DOHH2 (cell line): ENCODE measurements around the gene HSD3B7.

Experiments
- H3F3A ChIP-seq: fragments of 200-600 bp; sonication (generic), shearing (Covaris generic); 2 replicates; pipeline ENCODE4 v1.6.0; 2016; ENCODE audit warnings: antibody characterized with exemption, mild to moderate bottlenecking; ENCODE audit not compliant: control insufficient read depth, insufficient read depth
- H3K27ac ChIP-seq: fragments of 200-600 bp; sonication (generic); 2 replicates; pipeline ENCODE4 v1.5.1; 2014; ENCODE audit warnings: low read depth, mild to moderate bottlenecking, low read length, moderate library complexity
- H3K27me3 ChIP-seq: fragments of 200-600 bp; sonication (generic); 2 replicates; pipeline ENCODE4 v1.6.1; 2014; ENCODE audit warnings: mild to moderate bottlenecking, low read length, mixed read lengths; ENCODE audit not compliant: control insufficient read depth
- H3K36me3 ChIP-seq: fragments of 200-600 bp; sonication (generic); 2 replicates; pipeline ENCODE4 v1.6.1; 2014; ENCODE audit warnings: mild to moderate bottlenecking, low read length, moderate library complexity, mixed read lengths; ENCODE audit not compliant: control insufficient read depth
- H3K4me1 ChIP-seq: fragments of 200-600 bp; sonication (generic); 2 replicates; pipeline ENCODE4 v1.6.1; 2014; ENCODE audit warnings: mild to moderate bottlenecking, low read length, mixed read lengths; ENCODE audit not compliant: control insufficient read depth
- H3K4me2 ChIP-seq: fragments of 200-600 bp; sonication (generic); 2 replicates; pipeline ENCODE4 v1.6.0; 2014; ENCODE audit warnings: mild to moderate bottlenecking, low read length, moderate library complexity
- H3K4me3 ChIP-seq: fragments of 200-600 bp; sonication (generic); 2 replicates; pipeline ENCODE4 v1.5.1; 2014; ENCODE audit warnings: mild to moderate bottlenecking, low read length, mixed read lengths
- H3K79me2 ChIP-seq: fragments of 200-600 bp; sonication (generic); 2 replicates; pipeline ENCODE4 v1.6.1; 2014; ENCODE audit warnings: mild to moderate bottlenecking, low read length, mixed read lengths; ENCODE audit not compliant: control insufficient read depth
- H3K9me2 ChIP-seq: fragments of 200-600 bp; sonication (generic); replicated peaks from 2 replicates; pipeline ENCODE4 v1.6.1; 2014; ENCODE audit warnings: mild to moderate bottlenecking, low read length, mixed read lengths; ENCODE audit not compliant: control insufficient read depth
- H3K9me3 ChIP-seq: fragments of 200-600 bp; sonication (generic); 2 replicates; pipeline ENCODE4 v1.6.1; 2014; ENCODE audit warnings: antibody characterized with exemption, low read length, mixed read lengths; ENCODE audit not compliant: control insufficient read depth, insufficient read depth
- H4K20me1 ChIP-seq: fragments of 200-600 bp; sonication (generic); 2 replicates; pipeline ENCODE4 v1.6.0; 2014; ENCODE audit warnings: low read depth, mild to moderate bottlenecking, antibody characterized with exemption, low read length, moderate library complexity; ENCODE audit not compliant: control insufficient read depth, insufficient read depth
- CTCF ChIP-seq: fragments of 200-600 bp; sonication (generic); IDR thresholded peaks from one replicate; pipeline ENCODE4 v1.5.1; 2014; ENCODE audit warnings: antibody characterized with exemption, mild to moderate bottlenecking, low read depth, low read length; ENCODE audit not compliant: poor library complexity, severe bottlenecking
- EZH2phosphoT487 ChIP-seq: fragments of 200-600 bp; sonication (generic); IDR thresholded peaks from 2 replicates; pipeline ENCODE4 v1.6.1; 2017; ENCODE audit warnings: borderline replicate concordance, mild to moderate bottlenecking, antibody characterized with exemption, low read length, moderate library complexity, mixed read lengths

The HSD3B7 gene

GRCh38 chr16:30996985-30997724, 12.1 kb downstream of the HSD3B7 start:
- Histone ChIP-seq H3K4me3 (peak overlapping the region; percentile 72), H3K9me3 (no peaks in the 10 kb centered on the region), H3K4me1 (peaks cover 7% of the 10 kb centered on the region), H3K79me2 (no peaks in the 10 kb centered on the region), H3K4me2 (peak overlapping the region; percentile 91), H3K36me3 (no peaks in the 10 kb centered on the region), H3K9me2 (no peaks in the 10 kb centered on the region), H3K27me3 (peaks cover 9% of the 10 kb centered on the region), H4K20me1 (no peaks in the 10 kb centered on the region), H3K27ac (no peak overlapping the region), H3F3A (no peaks in the 10 kb centered on the region)
- no peak for TF ChIP-seq CTCF
- no peak for TF ChIP-seq EZH2phosphoT487

- H3K27me3 ChIP-seq = peaks cover 9% of the 10 kb centered on the region
- H3K27ac ChIP-seq = no peak overlapping the region
- no peaks in the 10 kb centered on the region for H3K36me3 ChIP-seq
- peaks cover 7% of the 10 kb centered on the region for H3K4me1 ChIP-seq
- no peaks in the 10 kb centered on the region for H3K79me2 ChIP-seq
- H3K9me3 ChIP-seq = no peaks in the 10 kb centered on the region
- TF ChIP-seq EZH2phosphoT487 = no peak
- no peaks in the 10 kb centered on the region for H3F3A ChIP-seq
- no peak overlapping the region for H3K4me3 ChIP-seq
- no peaks in the 10 kb centered on the region for H4K20me1 ChIP-seq
- H3K9me2 ChIP-seq = no peaks in the 10 kb centered on the region
- no peak overlapping the region for H3K4me2 ChIP-seq
Measured at GRCh38 chr16:30997725-30998711, 13.0 kb downstream of the HSD3B7 start.

- no peaks in the 10 kb centered on the region for H3K9me3 ChIP-seq
- no peaks in the 10 kb centered on the region for H3F3A ChIP-seq
- H3K4me3 ChIP-seq = no peak overlapping the region
- no peaks in the 10 kb centered on the region for H3K9me2 ChIP-seq
- no peaks in the 10 kb centered on the region for H3K79me2 ChIP-seq
- H3K27ac ChIP-seq = no peak overlapping the region
- no peak overlapping the region for H3K4me2 ChIP-seq
- no peak for TF ChIP-seq CTCF
- no peak for TF ChIP-seq EZH2phosphoT487
- peaks cover 9% of the 10 kb centered on the region for H3K27me3 ChIP-seq
- no peaks in the 10 kb centered on the region for H4K20me1 ChIP-seq
- H3K4me1 ChIP-seq = peaks cover 7% of the 10 kb centered on the region
- H3K36me3 ChIP-seq = no peaks in the 10 kb centered on the region
Measured at GRCh38 chr16:30998852-30999761, 14.1 kb downstream of the HSD3B7 start.
